WTC11 (cell line): Measurements from ENCODE around the gene TP73. TPM values are rescaled to one million over a fixed set of nuclear protein-coding genes. Genes with fewer than 3 reads are reported as not detected.
A peak's percentile ranks its signal among the peaks of the same experiment; 100 is the strongest.

Experiments
- ATAC-seq: fragments of 200-7000 bp; cut with Tn5 transposase; 2 replicates; pipeline ENCODE4 v1.10.0; 2021; ENCODE audit warnings: mild to moderate bottlenecking, moderate library complexity
- CTCF ChIA-PET: fragments of 300-600 bp; sonication (Branson Sonifier 250); formaldehyde crosslinking; loops from one replicate; lab custom pipeline; 2021; ENCODE audit warnings: antibody characterized with exemption; lab: Charles Lee
- POLR2A ChIA-PET: fragments of 350-600 bp; sonication (Branson Sonifier 250); formaldehyde crosslinking; loops from one replicate; lab custom pipeline; 2021; ENCODE audit warnings: antibody characterized with exemption; lab: Charles Lee
- DNase-seq: peaks from one replicate; pipeline ENCODE4 v3.0.0; 2021; ENCODE audit warnings: low spot score
- H3K27ac Mint-ChIP-seq: 2 replicates; pipeline ENCODE4 v1.8.0; 2021; ENCODE audit warnings: mixed read lengths
- H3K27me3 Mint-ChIP-seq: 2 replicates; pipeline ENCODE4 v1.8.0; 2021; ENCODE audit warnings: low read depth, mild to moderate bottlenecking, moderate library complexity, mixed read lengths
- H3K36me3 Mint-ChIP-seq: 2 replicates; pipeline ENCODE4 v1.8.0; 2021; ENCODE audit warnings: mixed read lengths
- H3K4me1 Mint-ChIP-seq: 2 replicates; pipeline ENCODE4 v1.8.0; 2022; ENCODE audit warnings: mixed read lengths
- H3K4me3 Mint-ChIP-seq: 2 replicates; pipeline ENCODE4 v1.8.0; 2021; ENCODE audit warnings: mild to moderate bottlenecking, moderate library complexity, mixed read lengths
- H3K9me3 Mint-ChIP-seq: 2 replicates; pipeline ENCODE4 v1.8.0; 2021; ENCODE audit warnings: mixed read lengths
- ARID4B ChIP-seq: sonication (generic); formaldehyde crosslinking; IDR thresholded peaks from 2 replicates; pipeline ENCODE4 v1.8.0; 2023; ENCODE audit warnings: missing genetic modification reagents, mild to moderate bottlenecking, borderline replicate concordance
- E2F1 ChIP-seq: sonication (generic); formaldehyde crosslinking; IDR thresholded peaks from 2 replicates; pipeline ENCODE4 v1.8.0; 2022; ENCODE audit warnings: mild to moderate bottlenecking, missing genetic modification reagents
- ETV6 ChIP-seq: sonication (generic); formaldehyde crosslinking; IDR thresholded peaks from 2 replicates; pipeline ENCODE4 v1.8.1; 2022; ENCODE audit warnings: mild to moderate bottlenecking, missing genetic modification reagents
- FOXK1 ChIP-seq: sonication (generic); formaldehyde crosslinking; IDR thresholded peaks from 2 replicates; pipeline ENCODE4 v1.8.0; 2022; ENCODE audit warnings: mild to moderate bottlenecking, moderate library complexity, missing genetic modification reagents
- GRHL2 ChIP-seq: fragments of 250-450 bp; sonication (Bioruptor Pico); IDR thresholded peaks from 2 replicates; pipeline ENCODE4 v1.8.0; 2022; ENCODE audit warnings: mild to moderate bottlenecking, moderate library complexity; ENCODE audit not compliant: insufficient replicate concordance, severe bottlenecking
- HMGA2 ChIP-seq: fragments of 250-450 bp; sonication (Bioruptor Pico); IDR thresholded peaks from 2 replicates; pipeline ENCODE4 v1.4.0; 2021; ENCODE audit warnings: mild to moderate bottlenecking, moderate library complexity
- KAT7 ChIP-seq: sonication (generic); formaldehyde crosslinking; IDR thresholded peaks from 2 replicates; pipeline ENCODE4 v1.8.1; 2023; ENCODE audit warnings: missing genetic modification reagents, mild to moderate bottlenecking, borderline replicate concordance
- SMAD3 ChIP-seq: sonication (generic); formaldehyde crosslinking; IDR thresholded peaks from 2 replicates; pipeline ENCODE4 v1.8.0; 2022; ENCODE audit warnings: missing genetic modification reagents, mild to moderate bottlenecking, borderline replicate concordance
- SP1 ChIP-seq: sonication (generic); formaldehyde crosslinking; conservative IDR thresholded peaks from 2 replicates; pipeline ENCODE4 v1.8.1; 2022; ENCODE audit warnings: missing genetic modification reagents
- USF2 ChIP-seq: sonication (generic); formaldehyde crosslinking; IDR thresholded peaks from 2 replicates; pipeline ENCODE4 v1.8.1; 2023; ENCODE audit warnings: mild to moderate bottlenecking, missing genetic modification reagents, moderate library complexity
- ZNF396 ChIP-seq: fragments of 250-450 bp; sonication (Bioruptor Pico); IDR thresholded peaks from 2 replicates; pipeline ENCODE4 v1.8.0; 2021; ENCODE audit warnings: mild to moderate bottlenecking, moderate library complexity, borderline replicate concordance
- ZNF423 ChIP-seq: fragments of 250-450 bp; sonication (Bioruptor Pico); IDR thresholded peaks from 2 replicates; pipeline ENCODE4 v2.1.2; 2022; ENCODE audit warnings: mild to moderate bottlenecking, moderate library complexity
- ZNF425 ChIP-seq: fragments of 250-450 bp; sonication (Bioruptor Pico); conservative IDR thresholded peaks from 2 replicates; pipeline ENCODE4 v1.9.0; 2021; ENCODE audit warnings: mild to moderate bottlenecking
- total RNA-seq: library from RNA; stranded (reverse); gene quantifications from 3 replicates; pipeline ENCODE4 v1.2.3, GENCODE V29; 2021
- TF ChIP-seq, protein P1 (sequence below): sonication (generic); formaldehyde crosslinking; IDR thresholded peaks from 2 replicates; pipeline ENCODE4 v1.8.0; 2022; ENCODE audit warnings: mild to moderate bottlenecking, missing genetic modification reagents

The TP73 gene
- total RNA-seq, 1 experiment from 2014 or later, result 5.7 TPM

DNA sequence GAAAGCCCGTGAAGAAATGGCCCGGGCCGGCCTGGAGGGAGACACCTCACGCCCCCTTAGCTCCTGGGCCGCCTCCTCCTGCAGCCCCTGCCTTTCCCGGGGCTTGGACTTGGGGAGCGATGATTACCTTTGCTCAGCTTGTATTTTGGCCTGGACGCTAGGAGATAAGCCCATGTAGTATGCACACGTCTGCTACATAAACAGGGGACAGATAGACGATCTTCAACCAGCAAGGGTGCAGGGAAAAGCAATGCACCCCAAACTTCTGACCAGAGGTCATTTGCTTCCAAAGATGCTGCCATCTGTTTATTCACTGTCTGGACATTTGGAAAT, 936 bp downstream of the TP73 start:
- Mint-ChIP-seq H3K27me3 (peaks cover 70% of the 10 kb centered on the region), H3K4me1 (peaks cover 15% of the 10 kb centered on the region), H3K27ac (no peak overlapping the region), H3K9me3 (no peaks in the 10 kb centered on the region), H3K4me3 (peak overlapping the region; percentile 55), H3K36me3 (no peaks in the 10 kb centered on the region)
- ChIA-PET POLR2A (interaction anchor here (0.5 kb wide), 1 partner anchor 20 kb away, joined by 4 read pairs; no protein-coding TSS in a partner anchor), CTCF (interaction anchor here (0.6 to 3.8 kb wide), 12 partner anchors 11 to 162 kb away, joined by 3 to 27 read pairs (median 6); no protein-coding TSS in a partner anchor)
- no peak for TF ChIP-seq USF2
- TF ChIP-seq ETV6 (CRISPR knock-in tag), result no peak
- TF ChIP-seq GRHL2 (CRISPR knock-in tag), result no peak
- no peak for TF ChIP-seq SP1 (CRISPR knock-in tag)
- TF ChIP-seq ZNF396 (CRISPR knock-in tag), result no peak
- no peak for DNase-seq
- peak; percentile 4 for ATAC-seq

DNA sequence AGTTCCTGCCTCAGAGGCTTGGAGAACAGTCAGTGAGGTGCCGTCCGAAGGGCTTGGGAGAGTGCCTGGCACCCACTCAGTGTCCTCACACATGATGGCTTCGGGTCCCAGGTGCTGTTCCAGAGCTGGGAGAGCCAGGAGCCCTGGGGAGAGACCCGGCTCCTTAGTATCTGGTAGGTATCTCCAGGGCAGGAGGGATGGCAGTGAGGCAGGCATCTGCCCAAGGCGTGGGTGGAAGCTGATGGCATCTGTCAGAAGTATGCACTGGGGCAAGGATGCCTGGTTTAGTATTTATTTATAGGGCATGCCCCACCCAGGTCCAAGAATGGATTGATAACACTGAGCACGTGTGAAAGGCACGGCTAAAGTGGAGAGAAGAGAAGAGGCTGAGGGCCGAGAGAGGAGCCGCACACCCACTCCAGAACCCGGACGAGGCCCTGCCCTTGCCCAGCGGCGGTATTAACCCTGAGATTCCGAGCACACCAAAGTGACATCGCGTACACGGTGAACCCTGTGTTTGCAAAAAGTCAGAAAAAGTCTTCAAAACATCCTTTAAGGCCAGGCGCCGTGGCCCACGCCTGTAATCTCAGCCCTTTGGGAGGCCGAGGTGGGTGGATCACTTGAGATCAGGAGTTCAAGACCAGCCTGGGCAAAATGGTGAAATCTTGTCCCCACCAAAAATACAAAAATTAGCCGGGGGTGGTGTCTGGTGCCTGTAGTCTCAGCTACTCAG, 2.4 kb downstream of the TP73 start:
- Mint-ChIP-seq H3K36me3 (no peaks in the 10 kb centered on the region), H3K27ac (no peak overlapping the region), H3K4me3 (no peak overlapping the region), H3K4me1 (peaks cover 12% of the 10 kb centered on the region), H3K9me3 (no peaks in the 10 kb centered on the region), H3K27me3 (peaks cover 80% of the 10 kb centered on the region)
- ChIA-PET CTCF (interaction anchor here (1.0 to 3.8 kb wide), 3 partner anchors 65 to 89 kb away, joined by 3 to 27 read pairs (median 7); no protein-coding TSS in a partner anchor), POLR2A (no interaction called here)
- ATAC-seq (no peak), DNase-seq (peak; percentile 5)
- no peak for TF ChIP-seq ARID4B (CRISPR knock-in tag)
- TF ChIP-seq, protein P1, sequence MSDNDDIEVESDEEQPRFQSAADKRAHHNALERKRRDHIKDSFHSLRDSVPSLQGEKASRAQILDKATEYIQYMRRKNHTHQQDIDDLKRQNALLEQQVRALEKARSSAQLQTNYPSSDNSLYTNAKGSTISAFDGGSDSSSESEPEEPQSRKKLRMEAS (CRISPR knock-in tag), result no peak
- TF ChIP-seq FOXK1 (CRISPR knock-in tag), result no peak

DNA sequence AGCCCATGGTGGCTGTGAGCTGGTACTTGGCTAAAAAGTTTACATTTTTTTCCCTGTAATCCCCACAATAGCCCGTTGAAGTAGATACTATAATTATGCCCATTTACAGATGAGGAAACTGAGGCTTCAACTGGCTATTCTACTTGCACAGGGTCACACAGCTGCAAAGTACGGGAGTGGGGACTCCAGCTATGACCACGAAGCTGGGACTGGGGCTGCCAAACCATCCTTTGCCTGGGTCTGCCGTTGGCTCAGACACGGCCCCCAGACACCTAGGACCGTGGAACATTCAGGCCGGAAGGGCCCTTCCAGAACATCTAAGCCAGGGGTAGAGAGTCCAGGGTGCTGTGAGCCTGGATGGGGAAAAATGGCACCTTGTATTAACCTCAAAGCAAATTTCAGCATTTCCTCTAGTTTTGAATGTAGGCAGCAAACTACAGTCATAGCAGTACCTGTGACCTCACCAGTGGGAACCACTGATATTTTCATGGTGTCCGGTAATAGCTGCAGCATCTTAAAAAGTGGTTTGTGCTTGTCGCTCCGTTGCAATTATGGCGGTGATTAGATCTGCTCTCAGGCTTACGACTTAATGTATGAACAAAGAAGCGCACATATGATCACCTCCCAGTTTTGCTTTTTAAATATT, 4.3 kb downstream of the TP73 start:
- POLR2A ChIA-PET, result no interaction called here
- Mint-ChIP-seq H3K4me3 (no peak overlapping the region), H3K9me3 (no peaks in the 10 kb centered on the region), H3K4me1 (peaks cover 12% of the 10 kb centered on the region), H3K27ac (no peak overlapping the region), H3K36me3 (no peaks in the 10 kb centered on the region), H3K27me3 (peaks cover 63% of the 10 kb centered on the region)
- TF ChIP-seq ZNF425 (CRISPR knock-in tag), result no peak
- no peak for TF ChIP-seq KAT7 (CRISPR knock-in tag)
- no peak for TF ChIP-seq E2F1 (CRISPR knock-in tag)
- no peak for TF ChIP-seq HMGA2 (CRISPR knock-in tag)
- no peak for TF ChIP-seq USF2
- TF ChIP-seq ZNF423 (CRISPR knock-in tag), result no peak
- TF ChIP-seq SMAD3 (CRISPR knock-in tag), result no peak
- TF ChIP-seq GRHL2 (CRISPR knock-in tag), result no peak
- CTCF ChIA-PET, result no interaction called here
- no peak for ATAC-seq
- peak; percentile 3 for DNase-seq
